ENCODE data around the gene EHBP1L1.
"Not testable (repeated sequence)": the region's sequence is repeated elsewhere in the genome, so short reads cannot be mapped to it uniquely, and the experiment has no call there.

Gene EHBP1L1

DNA sequence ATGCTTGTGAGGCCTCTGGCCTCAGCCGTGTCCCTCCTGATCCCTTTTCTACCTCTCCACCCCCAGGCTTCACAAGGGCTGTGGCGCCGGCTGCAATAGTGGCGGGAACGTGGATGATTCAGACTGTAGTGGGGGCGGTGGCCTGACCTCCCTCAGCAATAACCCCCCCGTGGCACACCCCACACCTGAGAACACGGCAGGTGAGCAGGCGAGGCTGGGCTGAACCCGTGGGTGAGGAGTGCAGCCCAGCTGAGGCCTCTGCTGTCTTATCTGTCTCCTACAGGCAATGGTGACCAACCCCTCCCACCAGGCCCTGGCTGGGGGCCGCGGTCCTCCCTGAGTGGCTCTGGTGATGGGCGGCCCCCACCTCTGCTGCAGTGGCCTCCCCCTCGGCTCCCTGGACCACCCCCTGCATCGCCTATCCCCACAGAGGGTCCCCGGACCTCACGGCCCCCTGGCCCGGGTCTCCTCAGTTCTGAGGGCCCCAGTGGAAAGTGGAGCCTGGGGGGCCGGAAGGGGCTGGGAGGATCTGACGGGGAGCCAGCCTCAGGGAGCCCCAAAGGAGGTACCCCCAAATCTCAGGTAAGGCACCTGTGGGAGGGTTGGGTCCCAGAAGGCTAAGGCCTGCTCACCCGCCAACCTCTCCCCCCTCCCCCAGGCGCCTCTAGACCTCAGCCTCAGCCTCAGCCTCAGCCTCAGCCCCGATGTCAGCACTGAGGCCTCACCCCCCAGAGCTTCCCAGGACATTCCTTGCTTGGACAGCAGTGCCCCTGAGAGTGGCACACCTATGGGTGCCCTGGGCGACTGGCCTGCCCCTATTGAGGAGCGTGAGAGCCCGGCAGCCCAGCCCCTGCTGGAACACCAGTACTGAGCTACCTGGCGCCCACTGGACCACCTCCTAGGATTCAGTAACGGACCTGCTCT lies 60.5 kb downstream of the EHBP1L1 start:
- no peak for DNase-seq (ENCODE audit: low read depth in 2 of 2)

DNA sequence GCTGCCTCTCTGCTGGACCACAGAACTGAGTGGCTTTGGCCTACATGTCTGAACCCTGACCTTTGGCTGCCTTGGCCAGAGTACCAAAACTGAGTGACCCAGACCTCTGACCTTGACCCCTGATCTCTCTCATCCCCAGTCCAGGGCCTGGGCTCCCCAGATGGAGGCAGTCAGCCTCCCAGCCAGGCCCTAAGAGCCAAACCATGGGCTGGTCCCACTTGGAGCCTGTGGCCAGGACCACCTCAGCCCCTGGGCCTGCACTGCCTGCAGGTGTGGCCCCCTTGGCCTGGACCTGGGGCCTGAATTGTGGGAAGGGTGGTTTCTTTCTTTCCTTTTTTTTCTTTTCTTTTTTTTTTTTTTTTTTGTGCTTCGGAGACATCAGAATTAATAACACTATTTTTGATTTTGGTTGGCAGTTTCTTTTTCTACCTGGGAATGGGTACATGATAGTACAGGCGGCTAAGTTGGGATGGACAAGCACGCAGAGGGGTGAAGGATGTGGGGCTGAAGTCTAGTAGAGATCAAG lies 61.2 kb downstream of the EHBP1L1 start:
- DNase-seq (ENCODE audit: low read depth in 2 of 2), result no peak

DNA sequence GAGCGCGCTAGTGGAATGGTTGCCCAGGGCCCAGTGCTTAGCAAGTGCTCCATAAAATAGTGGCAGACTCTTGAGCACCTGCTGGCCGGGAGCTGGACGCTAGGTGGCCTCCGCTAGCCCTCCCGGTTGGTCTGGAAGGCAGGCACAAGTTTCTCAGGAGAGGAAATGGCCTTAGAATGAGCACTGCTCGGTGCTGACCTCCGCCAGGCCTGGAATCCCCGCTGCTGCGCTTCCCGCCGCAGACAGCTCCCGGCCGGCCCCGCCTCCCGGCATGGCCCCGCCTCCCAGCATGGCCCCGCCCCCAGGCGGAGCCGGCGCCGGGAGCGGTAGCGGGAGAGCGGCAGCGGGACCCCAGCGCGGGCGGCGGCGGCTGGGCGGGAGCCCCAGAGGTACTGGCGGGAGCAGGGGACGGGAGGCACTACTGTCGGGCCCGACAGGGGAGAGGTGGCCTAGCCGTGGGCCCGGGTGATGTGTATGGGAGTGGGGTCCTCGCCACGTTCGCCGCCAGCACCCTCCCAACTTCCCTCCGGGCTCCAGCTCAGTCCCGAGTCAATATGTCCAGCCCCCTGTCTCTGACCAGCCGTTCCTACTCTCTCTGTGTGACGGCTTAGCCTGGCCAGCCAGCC lies 62.1 kb downstream of the EHBP1L1 start, which contains the start of gene SIPA1:
TSS of gene SIPA1 (plus strand) at position 308 of the 626 bp plus-strand sequence. CDS start 2,821 bp downstream, outside the sequence.
- peak; percentile 45 to 66 for DNase-seq (ENCODE audit: low read depth in 2 of 2)

DNA sequence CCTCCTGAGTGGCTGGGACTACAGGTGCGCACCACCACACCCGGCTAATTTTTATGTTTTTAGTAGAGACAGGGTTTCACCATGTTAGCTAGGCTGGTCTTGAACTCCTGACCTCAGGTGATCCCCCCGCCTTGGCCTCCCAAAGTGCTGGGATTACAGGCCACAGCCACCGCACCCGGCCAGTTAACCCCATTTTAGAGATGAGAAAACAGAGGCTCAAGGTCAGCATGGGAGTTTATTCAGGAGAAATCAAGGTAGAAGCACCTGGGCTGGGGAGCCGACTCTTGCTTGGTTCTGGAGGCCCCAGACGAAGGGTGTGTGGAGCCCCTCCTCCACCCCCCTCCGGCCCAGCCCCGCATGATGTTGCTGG lies 63.4 kb downstream of the EHBP1L1 start:
- DNase-seq (ENCODE audit: low read depth in 2 of 2), result not testable (repeated sequence)

DNA sequence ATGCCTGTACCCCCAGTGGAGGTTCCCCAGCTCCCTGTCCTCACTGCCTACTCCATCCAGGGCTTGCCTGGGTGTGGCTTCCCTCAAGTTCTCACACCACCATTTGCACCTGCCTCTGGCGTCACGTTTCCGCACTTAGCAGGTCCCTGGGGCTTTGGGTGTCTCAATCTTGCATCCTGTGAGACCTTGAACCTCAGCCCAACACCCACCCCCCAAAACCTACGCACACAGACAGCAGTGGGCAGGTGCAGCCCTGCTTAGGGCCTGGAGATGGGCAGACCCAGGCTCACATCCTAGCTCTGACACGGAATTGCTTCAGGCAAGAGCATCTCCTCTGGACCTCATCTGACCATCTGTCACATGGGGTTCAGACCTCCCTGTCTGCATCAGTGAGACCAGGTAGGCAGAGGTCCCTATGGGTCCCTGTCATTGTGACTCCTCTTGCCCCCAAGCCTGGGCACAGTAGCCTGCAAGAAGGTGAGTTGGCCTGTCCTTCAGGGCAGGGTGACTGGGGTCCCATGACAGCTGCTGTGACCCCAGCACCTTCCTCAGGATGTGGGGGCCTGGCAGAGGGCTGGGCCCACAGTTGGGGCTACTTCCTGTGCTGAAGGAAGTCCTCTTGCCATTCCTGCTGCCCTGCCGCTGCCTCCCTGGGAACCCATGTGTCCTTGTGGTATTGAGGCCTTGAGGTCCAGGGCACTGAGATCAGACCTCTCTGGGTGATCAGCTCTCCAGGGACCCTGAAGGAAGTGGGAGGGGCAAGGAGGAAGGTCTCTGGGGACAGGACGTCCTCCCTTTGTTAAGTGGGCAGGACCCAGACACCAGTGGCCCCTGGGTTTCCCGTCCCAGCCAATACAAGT lies 64.0 kb downstream of the EHBP1L1 start:
- no peak for DNase-seq (ENCODE audit: low read depth in 2 of 2)

DNA sequence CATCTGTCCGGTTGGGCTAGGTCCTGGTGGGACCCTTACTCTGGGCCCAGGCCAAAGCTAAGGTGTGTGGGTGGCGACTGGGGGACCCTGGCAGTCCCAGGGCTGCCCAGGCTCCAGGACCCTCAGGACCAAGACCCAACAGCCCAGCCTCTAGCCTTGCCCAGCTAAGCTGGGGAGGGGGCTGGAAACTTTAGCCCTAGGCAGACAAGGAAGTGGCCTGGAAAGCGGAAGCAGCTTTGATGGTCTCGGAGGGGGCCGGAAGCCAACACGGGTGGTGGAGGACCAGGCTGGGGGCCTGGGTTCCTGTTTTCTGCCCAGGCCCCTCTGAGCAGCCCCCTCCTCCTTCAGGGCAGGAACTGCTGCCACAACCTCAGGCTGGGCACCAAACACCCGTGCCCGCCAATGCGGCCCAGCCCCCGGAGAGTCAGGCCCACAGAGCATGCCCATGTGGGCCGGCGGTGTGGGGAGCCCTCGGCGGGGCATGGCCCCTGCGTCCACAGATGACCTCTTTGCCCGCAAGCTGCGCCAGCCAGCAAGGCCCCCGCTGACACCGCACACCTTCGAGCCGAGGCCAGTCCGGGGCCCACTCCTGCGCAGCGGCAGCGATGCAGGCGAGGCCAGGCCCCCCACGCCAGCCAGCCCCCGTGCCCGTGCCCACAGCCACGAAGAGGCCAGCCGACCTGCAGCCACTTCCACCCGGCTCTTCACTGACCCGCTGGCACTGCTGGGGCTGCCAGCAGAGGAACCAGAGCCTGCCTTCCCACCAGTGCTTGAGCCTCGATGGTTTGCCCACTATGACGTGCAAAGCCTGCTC lies 64.8 kb downstream of the EHBP1L1 start:
- no peak for DNase-seq (ENCODE audit: low read depth in 2 of 2)

DNA sequence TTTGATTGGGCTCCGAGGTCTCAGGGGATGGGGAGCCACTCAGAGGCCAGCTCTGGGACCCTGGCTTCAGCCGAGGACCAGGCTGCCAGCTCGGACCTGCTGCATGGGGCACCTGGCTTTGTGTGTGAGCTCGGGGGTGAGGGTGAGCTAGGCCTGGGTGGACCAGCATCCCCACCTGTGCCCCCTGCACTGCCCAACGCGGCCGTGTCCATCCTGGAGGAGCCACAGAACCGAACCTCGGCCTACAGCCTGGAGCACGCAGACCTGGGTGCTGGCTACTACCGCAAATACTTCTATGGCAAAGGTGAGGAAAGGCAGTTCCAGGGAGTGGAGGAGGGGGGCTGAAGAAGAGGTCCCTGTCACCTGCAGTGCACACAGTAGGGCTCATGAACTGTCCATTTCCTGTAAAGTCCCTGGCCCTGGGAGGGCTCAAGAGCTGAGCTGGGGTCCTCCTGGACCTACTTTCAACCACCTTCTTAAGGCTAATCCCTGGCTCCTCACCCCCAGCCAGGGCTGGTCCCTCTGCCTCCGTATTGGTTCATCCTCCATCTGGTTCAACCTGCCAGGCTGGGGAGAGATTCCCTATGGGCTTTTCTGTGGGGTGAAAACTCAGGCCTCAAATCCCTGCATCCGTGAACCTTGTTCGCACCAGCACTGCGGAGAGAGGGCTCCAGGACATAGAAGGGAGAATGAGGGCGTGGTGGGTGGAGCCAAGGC lies 65.6 kb downstream of the EHBP1L1 start:
- no peak for DNase-seq (ENCODE audit: low read depth in 2 of 2)
